Head of caudate nucleus (tissue), 42 donors: ENCODE data around the gene PRAC1.

ENCODE experiments used
- DNase-seq, 42 donors: peaks; one replicate each; pipeline versions ENCODE4 v3.0.0 to v3.0.0-alpha.2; 2020 to 2021; ENCODE audit warnings: mixed read lengths in 7 of 42
- intact Hi-C: fragments of 100-400 bp; cut with DNase I; formaldehyde crosslinking; loops from one replicate; pipeline ENCODE4 v1.15.0; 2022

The PRAC1 gene

DNA sequence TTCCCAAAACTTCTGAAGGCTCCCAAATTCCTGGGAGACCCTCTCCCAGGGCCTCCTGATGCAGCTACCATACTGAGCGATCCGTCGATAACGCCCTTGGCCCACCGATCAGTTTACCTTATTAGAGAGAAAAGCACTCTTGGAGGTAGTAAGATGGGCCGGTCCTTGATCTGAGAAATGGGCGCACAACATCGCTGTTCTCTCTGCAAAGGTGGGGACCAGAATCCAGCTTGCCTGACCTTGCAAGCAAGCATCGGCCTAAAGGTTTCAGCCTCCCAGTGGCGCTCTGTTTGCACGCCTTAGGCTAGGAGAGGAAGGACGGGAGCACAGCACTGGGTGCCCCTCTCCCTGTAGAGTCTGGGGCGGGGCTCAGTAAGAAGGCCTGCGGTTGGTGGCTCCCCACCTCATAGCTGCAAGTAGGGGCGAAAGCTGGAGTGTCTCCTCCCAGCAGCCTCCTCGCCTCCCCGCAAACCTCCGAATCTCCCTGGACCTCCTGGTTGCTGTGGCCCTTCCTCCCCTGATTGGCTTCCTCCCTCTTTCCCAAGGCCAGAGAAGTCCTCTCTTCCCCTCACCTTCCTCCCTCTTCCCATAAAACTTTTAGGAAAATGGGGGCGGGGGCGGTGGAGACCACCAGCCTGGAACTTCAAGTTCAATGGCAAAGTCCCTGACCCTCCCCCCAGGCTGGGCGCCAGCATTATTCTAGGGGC, at the start of gene PRAC1:
PRAC1 (minus strand) TSS at position 318 of the 707 bp plus-strand sequence; CDS start at position 192, 126 bp downstream.
- DNase-seq: no peak
- intact Hi-C loops: no loop called here

DNA sequence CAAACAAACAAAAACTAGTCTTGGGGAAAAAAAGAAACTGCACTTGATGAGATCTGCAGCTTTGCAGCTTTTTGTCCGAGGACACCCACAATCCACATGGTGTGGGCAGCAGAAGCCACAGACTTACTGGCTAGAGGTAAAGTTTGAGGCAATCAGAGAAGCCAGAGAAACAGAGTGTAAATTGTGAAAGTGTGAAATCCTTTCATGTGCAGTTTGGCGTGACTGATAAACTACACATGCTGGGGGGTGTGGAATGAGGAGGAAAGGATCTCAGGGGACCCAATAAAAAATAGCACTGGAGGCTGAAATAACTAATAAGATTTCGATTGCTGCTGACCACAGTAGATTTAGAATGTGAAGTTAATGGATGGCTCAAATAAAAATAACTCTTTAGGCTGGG, 48.6 kb upstream of the PRAC1 start:
- no peak for DNase-seq
- intact Hi-C loops: no loop called here

GRCh38 chr17:48769009-48769675, 46.8 kb upstream of the PRAC1 start:
- DNase-seq: no peak
- intact Hi-C loops: no loop called here

GRCh38 chr17:48767263-48767774, 45.0 kb upstream of the PRAC1 start:
- intact Hi-C loops: no loop called here
- no peak for DNase-seq

DNA sequence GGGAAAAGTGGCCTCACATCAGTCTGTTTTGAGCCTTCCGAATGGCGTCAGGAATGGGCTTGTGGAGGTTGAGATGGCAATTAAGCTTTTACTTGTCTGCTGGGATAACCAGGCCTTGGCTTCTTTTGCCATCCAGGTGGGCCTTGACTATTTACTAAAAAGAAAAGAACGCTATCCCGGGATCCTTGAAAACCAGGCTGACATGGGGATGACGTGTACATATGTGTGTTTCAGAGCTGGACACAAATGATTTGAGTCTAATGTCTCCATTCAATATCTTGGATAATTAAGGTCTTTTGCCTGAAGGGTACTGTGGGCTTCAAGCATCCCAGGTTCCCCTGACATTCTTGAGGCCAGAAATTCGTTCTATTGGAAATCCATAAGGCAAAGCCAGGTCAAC, 38.8 kb upstream of the PRAC1 start:
- DNase-seq: no peak
- intact Hi-C loops: no loop called here

DNA sequence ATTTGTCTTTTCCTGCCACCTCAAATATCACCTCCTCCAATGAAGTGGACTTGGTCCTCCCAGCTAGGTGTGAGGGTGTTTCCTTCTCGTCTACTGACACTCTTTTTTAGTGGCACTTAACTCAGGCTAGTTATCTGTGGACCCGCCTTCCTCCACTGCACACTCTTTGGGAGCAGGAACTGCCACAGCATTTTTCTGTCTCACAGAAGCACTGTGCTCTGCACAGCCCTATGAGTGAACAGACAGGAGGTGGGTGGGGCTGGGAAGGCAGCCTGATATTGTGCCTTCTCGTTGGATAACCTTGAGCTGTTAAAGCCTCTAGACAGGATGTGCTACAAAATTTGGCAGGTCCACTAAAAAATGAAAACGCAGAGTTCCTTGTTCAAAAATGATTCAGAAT, 38.1 kb upstream of the PRAC1 start:
- intact Hi-C loops: no loop called here
- DNase-seq: no peak

DNA sequence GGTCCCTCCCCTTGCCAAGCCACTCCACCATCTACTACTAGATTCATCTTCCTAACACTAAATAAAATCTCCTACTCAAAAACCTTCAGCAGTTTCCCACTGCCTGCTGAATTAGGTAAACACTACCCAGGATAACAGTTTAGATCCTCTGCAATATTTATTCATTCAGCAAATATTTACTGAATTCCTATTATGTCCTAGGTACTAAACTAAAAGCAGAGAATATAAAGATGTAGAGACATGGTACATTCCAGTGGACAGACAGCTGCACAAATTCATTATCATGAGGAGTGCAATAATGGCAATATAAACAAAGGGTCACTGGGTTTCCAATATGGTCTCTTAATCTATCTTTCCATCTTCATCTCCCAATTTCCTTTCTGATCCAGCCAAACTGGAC, 37.0 kb upstream of the PRAC1 start:
- DNase-seq: no peak
- intact Hi-C loops: no loop called here

- intact Hi-C loops: no loop called here
- DNase-seq: no peak
Measured at GRCh38 chr17:48757524-48757961, 35.2 kb upstream of the PRAC1 start.

- intact Hi-C loops: no loop called here
- DNase-seq: no peak
Measured at GRCh38 chr17:48756830-48757251, 34.5 kb upstream of the PRAC1 start.

DNA sequence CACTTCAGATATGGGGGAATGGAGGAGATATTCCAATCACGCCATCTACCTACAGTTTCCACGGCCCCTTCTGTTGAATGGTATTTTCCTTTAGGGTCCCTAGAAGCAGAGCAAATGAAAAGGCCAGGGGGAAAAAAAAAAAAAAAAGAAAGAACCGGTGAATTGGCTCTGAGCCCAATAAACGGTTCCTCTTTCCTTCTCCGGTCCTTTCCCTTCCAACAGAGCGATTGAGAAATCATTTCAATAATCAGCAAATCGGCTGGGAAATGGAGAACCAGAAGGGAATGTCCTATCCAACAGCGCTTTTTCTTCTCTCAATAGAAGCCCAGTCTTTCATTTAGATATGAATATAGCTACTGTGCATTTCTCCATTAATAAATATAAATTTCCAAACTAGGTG, 33.0 kb upstream of the PRAC1 start:
- DNase-seq: no peak
- intact Hi-C loops: no loop called here

DNA sequence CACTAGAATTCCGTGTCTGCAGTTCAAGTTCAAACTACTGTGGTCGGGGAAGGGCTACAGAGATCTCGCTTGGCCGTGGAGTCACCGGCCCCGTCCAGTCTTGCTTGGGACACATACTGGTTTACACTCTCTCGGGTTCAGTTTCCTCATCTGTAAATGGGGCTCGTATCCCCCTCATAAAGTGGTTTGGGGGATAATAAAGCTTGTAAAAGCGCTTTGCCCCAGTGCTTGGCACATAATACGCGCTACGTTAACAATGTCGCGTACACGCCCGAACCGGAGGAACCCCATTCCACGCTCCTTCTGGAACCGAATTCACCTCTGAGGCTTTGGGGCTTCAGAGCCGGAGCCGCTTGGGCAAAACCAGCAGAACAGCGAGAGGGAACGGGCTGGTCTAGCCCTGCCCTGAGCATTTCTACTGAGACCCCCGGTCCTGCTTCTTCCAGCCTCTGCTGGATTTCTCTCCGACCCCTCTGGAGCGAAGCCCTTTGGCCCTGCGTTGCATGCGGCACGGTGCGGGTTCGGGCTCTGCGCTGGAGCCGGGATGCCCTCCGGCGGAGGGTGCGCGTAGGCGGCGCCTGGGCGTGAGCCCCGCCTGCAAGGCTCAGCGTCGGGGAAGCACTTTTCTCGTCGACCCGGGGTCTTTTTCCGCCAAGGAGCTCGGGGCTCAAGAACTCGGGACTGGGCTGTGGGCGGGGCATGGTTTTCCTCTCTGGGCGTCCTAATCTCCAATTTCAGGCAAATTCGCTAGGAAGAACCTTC, 32.4 kb upstream of the PRAC1 start:
- no peak for DNase-seq
- intact Hi-C loops: no loop called here

DNA sequence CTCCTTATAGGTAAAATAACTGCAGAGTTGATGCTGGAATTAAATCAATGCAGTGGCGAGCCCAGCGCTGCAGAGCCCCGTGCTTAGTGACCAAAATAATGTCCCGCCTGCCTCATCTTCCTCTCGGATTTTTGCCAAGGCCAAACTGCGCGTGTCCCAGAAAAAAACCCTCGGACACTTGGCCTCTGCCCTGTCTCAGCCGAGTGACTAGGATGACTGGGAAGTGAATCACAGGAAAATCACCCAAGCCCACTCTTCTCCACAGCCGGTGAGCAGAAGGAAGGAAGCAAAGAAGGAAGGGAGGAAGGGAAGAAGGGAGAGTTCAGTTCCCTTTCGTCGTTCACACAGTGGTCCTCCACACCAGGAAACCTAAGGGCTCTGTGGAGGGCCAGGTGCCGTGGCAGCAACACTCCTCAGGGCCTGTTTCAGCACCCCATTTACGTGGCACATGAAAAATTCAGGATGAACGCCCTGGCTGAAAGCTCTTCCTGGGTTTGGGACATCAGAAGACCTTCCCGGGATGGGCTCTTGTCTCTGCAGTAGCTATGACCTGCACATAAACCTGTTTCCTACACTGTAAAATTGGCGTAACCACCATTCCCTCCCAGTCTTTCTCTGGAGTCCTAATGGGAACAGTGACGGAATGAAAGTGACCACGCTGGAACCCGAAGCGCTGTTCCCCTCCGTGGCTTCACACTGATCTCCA, 31.6 kb upstream of the PRAC1 start:
- no peak for DNase-seq
- intact Hi-C loops: no loop called here

DNA sequence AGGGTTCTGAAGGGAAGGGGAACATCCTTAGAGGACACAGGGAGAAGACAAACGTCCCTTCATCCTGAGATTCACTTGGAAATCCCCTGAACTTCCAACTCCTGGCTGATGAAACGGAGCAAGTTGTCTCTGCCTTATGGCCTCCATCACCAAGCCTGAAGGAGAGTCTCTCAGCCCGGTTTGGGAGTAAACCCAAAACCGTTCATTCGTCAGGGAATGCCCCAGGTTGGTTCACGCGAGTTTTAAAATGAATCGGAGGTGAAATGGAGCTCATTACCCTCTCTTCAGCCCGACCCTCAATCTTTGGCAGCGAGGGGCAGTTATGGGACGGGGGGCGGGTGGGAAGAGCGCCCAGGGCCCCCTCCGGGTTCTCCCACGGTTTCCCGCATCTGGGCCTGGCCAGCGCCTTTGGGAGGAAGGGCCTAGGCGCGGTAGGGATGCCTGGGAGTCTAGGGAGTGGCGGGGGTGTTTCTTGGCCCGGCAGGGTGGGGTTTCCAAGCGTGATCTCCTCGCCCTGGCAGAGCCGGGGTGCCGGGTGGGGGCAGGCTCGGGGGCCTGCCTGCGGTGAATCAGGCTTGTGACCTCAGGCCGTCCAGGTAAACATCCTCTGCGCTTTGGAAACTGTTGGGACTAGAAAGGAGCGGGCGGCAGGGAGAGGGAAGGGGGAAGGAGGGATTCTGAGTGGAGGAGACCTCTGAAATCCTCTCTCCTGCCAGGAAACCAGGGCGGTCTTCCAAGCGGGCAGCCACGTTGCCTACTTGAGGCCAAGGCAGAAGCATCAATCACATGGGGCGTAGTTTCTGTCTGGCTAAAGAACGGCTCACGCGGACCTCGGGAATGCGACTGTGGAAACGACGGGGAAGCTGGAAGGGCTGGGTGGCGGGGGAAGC, 30.3 kb upstream of the PRAC1 start:
- DNase-seq: no peak
- intact Hi-C loops: no loop called here

GRCh38 chr17:48751733-48752398, 29.5 kb upstream of the PRAC1 start:
- DNase-seq: no peak
- intact Hi-C loops: no loop called here

DNA sequence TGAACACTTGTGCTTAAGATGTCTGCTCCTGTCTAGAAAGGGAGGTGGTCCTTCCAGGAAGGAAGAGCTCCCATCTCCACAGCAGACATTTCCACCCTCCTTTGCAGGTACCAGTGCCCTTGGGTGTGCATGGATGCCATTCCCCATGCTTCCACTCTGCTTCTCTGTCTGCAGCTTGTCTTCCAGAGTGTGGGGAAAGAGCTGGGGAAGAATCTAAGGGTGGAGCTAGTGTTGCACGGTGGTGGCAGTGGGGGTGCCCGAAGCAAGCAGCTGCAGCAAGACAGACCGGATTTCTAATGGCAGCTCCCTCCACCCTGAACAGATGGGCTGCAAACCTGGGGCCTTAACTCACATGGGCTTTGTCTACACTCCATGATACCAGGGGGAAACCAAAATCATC, 28.9 kb upstream of the PRAC1 start:
- intact Hi-C loops: no loop called here
- DNase-seq: no peak

GRCh38 chr17:48749621-48750553, 27.6 kb upstream of the PRAC1 start:
- DNase-seq: no peak
- intact Hi-C loops: loop anchor here (10.0 kb wide), 1 partner anchor 245 kb away; the partner anchor contains the start of gene IGF2BP1
